Measurements from ENCODE around the gene AQR.
A peak's percentile ranks its signal among the peaks of the same experiment; 100 is the strongest.

GRCh38 chr15:34853001-34853758 lies 116.4 kb downstream of the AQR start:
- TF ChIP-seq CTCF (IDR thresholded peaks at IDR 0.05; ENCODE audit: low read depth, low read length, poor library complexity, severe bottlenecking) (peak; percentile 31), EZH2phosphoT487 (IDR thresholded peaks at IDR 0.05; ENCODE audit: borderline replicate concordance, low read length) (no peak)
